Left renal cortex interstitium (tissue), 4 donors: ENCODE data around the gene ZNF485. TPM values are rescaled to one million over a fixed set of nuclear protein-coding genes. Genes with fewer than 3 reads are reported as not detected.
"Not testable (repeated sequence)": the region's sequence is repeated elsewhere in the genome, so short reads cannot be mapped to it uniquely, and the experiment has no call there.

ENCODE experiments used
- DNase-seq, 4 donors: peaks; one replicate each; pipeline ENCODE4 v3.0.0-alpha.2; 2013; ENCODE audit warnings: low read depth in 4 of 4, low spot score in 2 of 4, missing footprints in 1 of 4
- polyA plus RNA-seq, 4 donors: library from polyadenylated mRNA; unstranded; fragments of 120-200 nt; gene quantifications; one replicate each; pipeline ENCODE4 v1.2.1, GENCODE V29; 2013; ENCODE audit not compliant: insufficient read length in 4 of 4

ZNF485 gene
- polyA plus RNA-seq, 4 donors: 4.1 to 6.2 (median 5.4) TPM

GRCh38 chr10:43599333-43599732 lies 6.9 kb upstream of the ZNF485 start:
- no peak for DNase-seq

- not testable (repeated sequence) for DNase-seq
Observed at GRCh38 chr10:43601576-43601975, 4.7 kb upstream of the ZNF485 start.

- DNase-seq: no peak
Observed at GRCh38 chr10:43605850-43606322, 352 bp upstream of the ZNF485 start.

GRCh38 chr10:43607199-43607573 lies 948 bp downstream of the ZNF485 start:
- DNase-seq: no peak

- no peak for DNase-seq
Observed at GRCh38 chr10:43610636-43611035, 4.4 kb downstream of the ZNF485 start.

GRCh38 chr10:43616697-43617370 lies 10.6 kb downstream of the ZNF485 start:
- DNase-seq: no peak

GRCh38 chr10:43619368-43619767 lies 13.1 kb downstream of the ZNF485 start:
- no peak for DNase-seq

- DNase-seq: no peak
Observed at GRCh38 chr10:43622038-43622437, 15.8 kb downstream of the ZNF485 start.

GRCh38 chr10:43623351-43623750 lies 17.1 kb downstream of the ZNF485 start:
- peak in 3 of 4 donors; percentile 2 to 9 (median 5) for DNase-seq

GRCh38 chr10:43627942-43628341 lies 21.7 kb downstream of the ZNF485 start:
- no peak for DNase-seq

- DNase-seq: no peak
Observed at GRCh38 chr10:43628956-43629355, 22.7 kb downstream of the ZNF485 start.

GRCh38 chr10:43635816-43636215 lies 29.6 kb downstream of the ZNF485 start:
- DNase-seq: not testable (repeated sequence)

GRCh38 chr10:43640603-43641002 lies 34.4 kb downstream of the ZNF485 start:
- no peak for DNase-seq

GRCh38 chr10:43644252-43644651 lies 38.0 kb downstream of the ZNF485 start:
- DNase-seq: no peak

GRCh38 chr10:43645866-43646265 lies 39.6 kb downstream of the ZNF485 start:
- DNase-seq: no peak

GRCh38 chr10:43647576-43647975 lies 41.3 kb downstream of the ZNF485 start:
- DNase-seq: no peak

GRCh38 chr10:43648095-43648397 lies 41.8 kb downstream of the ZNF485 start:
- DNase-seq: peak in 1 of 4 donors; percentile 15

- DNase-seq: peak in 3 of 4 donors; percentile 79 to 81 (median 79)
Observed at GRCh38 chr10:43648398-43649184, 42.4 kb downstream of the ZNF485 start, which contains the start of gene ZNF32. Gene ZNF32 (minus strand): TSS chr10:43648881. CDS start chr10:43646133, 2,748 bp downstream.

GRCh38 chr10:43649185-43649523 lies 42.9 kb downstream of the ZNF485 start:
- DNase-seq: peak in 1 of 4 donors; percentile 76

- DNase-seq: no peak
Observed at GRCh38 chr10:43653746-43654145, 47.5 kb downstream of the ZNF485 start.

GRCh38 chr10:43655311-43655710 lies 49.1 kb downstream of the ZNF485 start:
- DNase-seq: no peak

GRCh38 chr10:43658227-43658626 lies 52.0 kb downstream of the ZNF485 start:
- DNase-seq: no peak
